Measurements from ENCODE around the gene ERG28. TPM values are rescaled to one million over a fixed set of nuclear protein-coding genes. Genes with fewer than 3 reads are reported as not detected.

Gene ERG28
- total RNA-seq, 1 experiment from 2014 or later = 18.4 TPM

DNA sequence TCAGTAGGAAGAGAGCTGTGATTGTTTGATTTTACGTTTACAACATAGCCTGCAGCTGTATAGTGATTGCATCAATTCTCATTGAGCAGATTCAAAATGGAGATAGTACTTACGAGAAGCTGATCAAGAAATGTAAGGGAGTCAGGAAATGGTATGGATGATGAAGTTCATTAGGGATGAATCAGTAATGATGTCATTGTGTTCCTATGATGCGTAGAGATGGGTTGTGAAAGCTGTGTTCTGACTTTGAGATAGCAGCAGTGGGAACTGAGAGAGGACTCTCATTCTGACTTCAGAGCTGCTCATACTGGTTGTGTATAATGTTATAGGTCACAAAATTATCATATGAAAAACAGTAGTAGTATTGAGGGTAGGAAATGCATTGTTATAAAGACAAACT lies 44.3 kb upstream of the ERG28 start:
- no peaks in the 10 kb centered on the region for H3K27me3 ChIP-seq (ENCODE audit: insufficient read depth, low read length)
- H3K9me3 ChIP-seq (ENCODE audit: control insufficient read depth in 1 of 2, insufficient read depth in 1 of 2, low read depth in 1 of 2, low read length in 2 of 2) = no peaks in the 10 kb centered on the region
- H3K27ac ChIP-seq (ENCODE audit: low read depth, low read length) = no peak overlapping the region
- peaks cover 0 to 4% of the 10 kb centered on the region in 2 experiments; a peak in 2 of 4 replicates for H3K36me3 ChIP-seq (ENCODE audit: control insufficient read depth in 1 of 2, insufficient read depth in 2 of 2, low read length in 2 of 2)
- H3K79me2 ChIP-seq (ENCODE audit: insufficient read depth, low read length) = no peaks in the 10 kb centered on the region
- BruUV-seq (replicated peaks) = no TSS peak
- POLR2A ChIA-PET = no interaction called here
- H3K9me2 ChIP-seq (ENCODE audit: insufficient read depth) = no peaks in the 10 kb centered on the region
- DNase-seq (ENCODE audit: low read depth, low spot score) (no peak), ATAC-seq (no peak)
- H2AFZ ChIP-seq (ENCODE audit: low read depth, low read length, poor library complexity, severe bottlenecking) = no peak overlapping the region
- intact Hi-C loops (cut with micrococcal nuclease) = loop anchor here (10.0 kb wide), 1 partner anchor 200 kb away; no protein-coding TSS in a partner anchor
- H4K20me1 ChIP-seq (ENCODE audit: insufficient read depth) = no peaks in the 10 kb centered on the region
- no peak overlapping the region for H3K4me3 ChIP-seq (replicated peaks in 1 of 2; ENCODE audit: low read depth in 1 of 2, low read length in 2 of 2)
- H3K9ac ChIP-seq (ENCODE audit: low read length) = no peak overlapping the region
- no peaks in the 10 kb centered on the region for H3K4me1 ChIP-seq (ENCODE audit: control insufficient read depth in 1 of 2, insufficient read depth in 2 of 2, low read length in 2 of 2)
- no peak overlapping the region for H3K4me2 ChIP-seq (ENCODE audit: low read length)
- CTCF ChIA-PET = interaction anchor here (0.9 kb wide), 1 partner anchor 277 kb away, joined by 6 read pairs; the partner anchor contains the start of gene TGFB3
- RAD21 ChIA-PET (ENCODE audit: low non-redundant PET in 1 of 2, low total read pairs in 2 of 2, uncharacterized antibody in 2 of 2, unreplicated experiment in 2 of 2) = no interaction called here
- TF ChIP-seq ZFX (IDR thresholded peaks at IDR 0.05) = no peak
- TF ChIP-seq SP1 (IDR thresholded peaks at IDR 0.05; ENCODE audit: low read depth) = no peak
- no peak for TF ChIP-seq JUND (IDR thresholded peaks at IDR 0.05)
- TF ChIP-seq, protein P1, sequence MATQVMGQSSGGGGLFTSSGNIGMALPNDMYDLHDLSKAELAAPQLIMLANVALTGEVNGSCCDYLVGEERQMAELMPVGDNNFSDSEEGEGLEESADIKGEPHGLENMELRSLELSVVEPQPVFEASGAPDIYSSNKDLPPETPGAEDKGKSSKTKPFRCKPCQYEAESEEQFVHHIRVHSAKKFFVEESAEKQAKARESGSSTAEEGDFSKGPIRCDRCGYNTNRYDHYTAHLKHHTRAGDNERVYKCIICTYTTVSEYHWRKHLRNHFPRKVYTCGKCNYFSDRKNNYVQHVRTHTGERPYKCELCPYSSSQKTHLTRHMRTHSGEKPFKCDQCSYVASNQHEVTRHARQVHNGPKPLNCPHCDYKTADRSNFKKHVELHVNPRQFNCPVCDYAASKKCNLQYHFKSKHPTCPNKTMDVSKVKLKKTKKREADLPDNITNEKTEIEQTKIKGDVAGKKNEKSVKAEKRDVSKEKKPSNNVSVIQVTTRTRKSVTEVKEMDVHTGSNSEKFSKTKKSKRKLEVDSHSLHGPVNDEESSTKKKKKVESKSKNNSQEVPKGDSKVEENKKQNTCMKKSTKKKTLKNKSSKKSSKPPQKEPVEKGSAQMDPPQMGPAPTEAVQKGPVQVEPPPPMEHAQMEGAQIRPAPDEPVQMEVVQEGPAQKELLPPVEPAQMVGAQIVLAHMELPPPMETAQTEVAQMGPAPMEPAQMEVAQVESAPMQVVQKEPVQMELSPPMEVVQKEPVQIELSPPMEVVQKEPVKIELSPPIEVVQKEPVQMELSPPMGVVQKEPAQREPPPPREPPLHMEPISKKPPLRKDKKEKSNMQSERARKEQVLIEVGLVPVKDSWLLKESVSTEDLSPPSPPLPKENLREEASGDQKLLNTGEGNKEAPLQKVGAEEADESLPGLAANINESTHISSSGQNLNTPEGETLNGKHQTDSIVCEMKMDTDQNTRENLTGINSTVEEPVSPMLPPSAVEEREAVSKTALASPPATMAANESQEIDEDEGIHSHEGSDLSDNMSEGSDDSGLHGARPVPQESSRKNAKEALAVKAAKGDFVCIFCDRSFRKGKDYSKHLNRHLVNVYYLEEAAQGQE (IDR thresholded peaks at IDR 0.05; ENCODE audit: low read depth) = no peak
- TF ChIP-seq FOSL1 (IDR thresholded peaks at IDR 0.05; ENCODE audit: low read depth) = no peak
- TF ChIP-seq YY1 (IDR thresholded peaks at IDR 0.05; ENCODE audit: extremely low read depth, insufficient replicate concordance, low read depth, low read length) = no peak
- no peak for TF ChIP-seq EZH2 (IDR thresholded peaks at IDR 0.05)

DNA sequence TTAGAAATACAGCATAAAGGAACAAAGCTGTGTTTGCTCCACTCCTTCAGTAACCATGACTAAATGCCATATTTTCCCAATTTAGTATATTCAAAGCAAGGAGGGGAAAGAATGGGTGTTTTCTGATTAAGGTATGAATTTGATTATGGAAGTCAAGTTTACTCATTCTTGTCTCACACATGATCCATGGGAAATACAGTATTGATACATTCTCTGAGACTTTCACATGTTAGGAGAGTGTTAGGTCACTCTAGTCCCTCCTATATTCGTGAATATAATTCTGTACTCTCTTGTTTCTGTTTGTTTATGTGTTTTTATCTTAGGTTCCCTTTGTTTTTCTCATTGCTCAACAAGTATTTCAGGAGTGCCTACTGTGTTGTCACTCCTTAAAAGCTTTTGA lies 42.8 kb upstream of the ERG28 start:
- Histone ChIP-seq H3K4me3 (replicated peaks in 1 of 2; ENCODE audit: low read depth in 1 of 2, low read length in 2 of 2) (no peak overlapping the region), H3K79me2 (ENCODE audit: insufficient read depth, low read length) (no peaks in the 10 kb centered on the region), H4K20me1 (ENCODE audit: insufficient read depth) (no peaks in the 10 kb centered on the region), H2AFZ (ENCODE audit: low read depth, low read length, poor library complexity, severe bottlenecking) (no peak overlapping the region), H3K4me1 (ENCODE audit: control insufficient read depth in 1 of 2, insufficient read depth in 2 of 2, low read length in 2 of 2) (no peaks in the 10 kb centered on the region), H3K9ac (ENCODE audit: low read length) (no peak overlapping the region), H3K4me2 (ENCODE audit: low read length) (no peak overlapping the region), H3K27ac (ENCODE audit: low read depth, low read length) (no peak overlapping the region), H3K9me3 (ENCODE audit: control insufficient read depth in 1 of 2, insufficient read depth in 1 of 2, low read depth in 1 of 2, low read length in 2 of 2) (no peaks in the 10 kb centered on the region), H3K36me3 (ENCODE audit: control insufficient read depth in 1 of 2, insufficient read depth in 2 of 2, low read length in 2 of 2) (peaks cover 0 to 7% of the 10 kb centered on the region in 2 experiments; a peak in 2 of 4 replicates), H3K27me3 (ENCODE audit: insufficient read depth, low read length) (no peaks in the 10 kb centered on the region), H3K9me2 (ENCODE audit: insufficient read depth) (no peaks in the 10 kb centered on the region)
- ChIA-PET RAD21 (ENCODE audit: low non-redundant PET in 1 of 2, low total read pairs in 2 of 2, uncharacterized antibody in 2 of 2, unreplicated experiment in 2 of 2) (no interaction called here), POLR2A (no interaction called here), CTCF (no interaction called here)
- intact Hi-C loops (cut with micrococcal nuclease) = loop anchor here (10.0 kb wide), 1 partner anchor 201 kb away; no protein-coding TSS in a partner anchor
- BruUV-seq (replicated peaks) = no TSS peak
- ATAC-seq (no peak), DNase-seq (ENCODE audit: low read depth, low spot score) (no peak)
- TF ChIP-seq ZFX (IDR thresholded peaks at IDR 0.05) = no peak
- TF ChIP-seq, protein P2, sequence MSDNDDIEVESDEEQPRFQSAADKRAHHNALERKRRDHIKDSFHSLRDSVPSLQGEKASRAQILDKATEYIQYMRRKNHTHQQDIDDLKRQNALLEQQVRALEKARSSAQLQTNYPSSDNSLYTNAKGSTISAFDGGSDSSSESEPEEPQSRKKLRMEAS (IDR thresholded peaks at IDR 0.05) = no peak
- TF ChIP-seq ZNF274 (IDR thresholded peaks at IDR 0.05; ENCODE audit: low read depth, low read length) = no peak
- TF ChIP-seq, protein P3, sequence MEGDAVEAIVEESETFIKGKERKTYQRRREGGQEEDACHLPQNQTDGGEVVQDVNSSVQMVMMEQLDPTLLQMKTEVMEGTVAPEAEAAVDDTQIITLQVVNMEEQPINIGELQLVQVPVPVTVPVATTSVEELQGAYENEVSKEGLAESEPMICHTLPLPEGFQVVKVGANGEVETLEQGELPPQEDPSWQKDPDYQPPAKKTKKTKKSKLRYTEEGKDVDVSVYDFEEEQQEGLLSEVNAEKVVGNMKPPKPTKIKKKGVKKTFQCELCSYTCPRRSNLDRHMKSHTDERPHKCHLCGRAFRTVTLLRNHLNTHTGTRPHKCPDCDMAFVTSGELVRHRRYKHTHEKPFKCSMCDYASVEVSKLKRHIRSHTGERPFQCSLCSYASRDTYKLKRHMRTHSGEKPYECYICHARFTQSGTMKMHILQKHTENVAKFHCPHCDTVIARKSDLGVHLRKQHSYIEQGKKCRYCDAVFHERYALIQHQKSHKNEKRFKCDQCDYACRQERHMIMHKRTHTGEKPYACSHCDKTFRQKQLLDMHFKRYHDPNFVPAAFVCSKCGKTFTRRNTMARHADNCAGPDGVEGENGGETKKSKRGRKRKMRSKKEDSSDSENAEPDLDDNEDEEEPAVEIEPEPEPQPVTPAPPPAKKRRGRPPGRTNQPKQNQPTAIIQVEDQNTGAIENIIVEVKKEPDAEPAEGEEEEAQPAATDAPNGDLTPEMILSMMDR (IDR thresholded peaks at IDR 0.05 in 2 of 3, conservative IDR thresholded peaks at IDR 0.05 in 1 of 3; ENCODE audit: borderline replicate concordance in 1 of 3, insufficient read depth in 1 of 3, low read depth in 2 of 3, low read length in 2 of 3) = no peak
- TF ChIP-seq, protein P4, sequence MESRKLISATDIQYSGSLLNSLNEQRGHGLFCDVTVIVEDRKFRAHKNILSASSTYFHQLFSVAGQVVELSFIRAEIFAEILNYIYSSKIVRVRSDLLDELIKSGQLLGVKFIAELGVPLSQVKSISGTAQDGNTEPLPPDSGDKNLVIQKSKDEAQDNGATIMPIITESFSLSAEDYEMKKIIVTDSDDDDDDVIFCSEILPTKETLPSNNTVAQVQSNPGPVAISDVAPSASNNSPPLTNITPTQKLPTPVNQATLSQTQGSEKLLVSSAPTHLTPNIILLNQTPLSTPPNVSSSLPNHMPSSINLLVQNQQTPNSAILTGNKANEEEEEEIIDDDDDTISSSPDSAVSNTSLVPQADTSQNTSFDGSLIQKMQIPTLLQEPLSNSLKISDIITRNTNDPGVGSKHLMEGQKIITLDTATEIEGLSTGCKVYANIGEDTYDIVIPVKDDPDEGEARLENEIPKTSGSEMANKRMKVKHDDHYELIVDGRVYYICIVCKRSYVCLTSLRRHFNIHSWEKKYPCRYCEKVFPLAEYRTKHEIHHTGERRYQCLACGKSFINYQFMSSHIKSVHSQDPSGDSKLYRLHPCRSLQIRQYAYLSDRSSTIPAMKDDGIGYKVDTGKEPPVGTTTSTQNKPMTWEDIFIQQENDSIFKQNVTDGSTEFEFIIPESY (IDR thresholded peaks at IDR 0.05; ENCODE audit: extremely low read depth, insufficient replicate concordance, low read length) = no peak
- no peak for TF ChIP-seq TCF7L2 (IDR thresholded peaks at IDR 0.05; ENCODE audit: borderline replicate concordance, extremely low read depth, insufficient read depth, insufficient read length)
- TF ChIP-seq POLR2A (IDR thresholded peaks at IDR 0.05; ENCODE audit: borderline replicate concordance, extremely low read depth, insufficient read depth, insufficient read length) = no peak
